Fibroblast of skin of scalp (primary cell): ENCODE results near the gene FANCL. TPM values are rescaled to one million over a fixed set of nuclear protein-coding genes. Genes with fewer than 3 reads are reported as not detected.
"Not testable (repeated sequence)": the region's sequence is repeated elsewhere in the genome, so short reads cannot be mapped to it uniquely, and the experiment has no call there.

Experiments used
- DNase-seq: peaks from one replicate; pipeline ENCODE4 v3.0.0-alpha.2; 2013
- polyA plus RNA-seq, 2 experiments: library from polyadenylated mRNA; unstranded; fragments of 120-200 nt; gene quantifications; one replicate each; pipeline ENCODE4 v1.2.1, GENCODE V29; 2013; ENCODE audit not compliant: insufficient read length in 2 of 2

FANCL gene
- 10.6 TPM for polyA plus RNA-seq (2013, experiment 1 of 2; ENCODE audit: insufficient read length)
- 11.5 TPM for polyA plus RNA-seq (2013, experiment 2 of 2; ENCODE audit: insufficient read length)

GRCh38 chr2:58240670-58241545 is at the start of gene FANCL:
Gene FANCL (minus strand): TSS chr2:58241325. CDS start chr2:58241313, 12 bp downstream.
- DNase-seq, result peak; percentile 88

GRCh38 chr2:58289029-58289428 is 47.9 kb upstream of the FANCL start:
- DNase-seq, result no peak

- no peak for DNase-seq
Measured at GRCh38 chr2:58283931-58284330, 42.8 kb upstream of the FANCL start.

- DNase-seq, result not testable (repeated sequence)
Measured at GRCh38 chr2:58275144-58275543, 34.0 kb upstream of the FANCL start.

- no peak for DNase-seq
Measured at GRCh38 chr2:58271826-58272225, 30.7 kb upstream of the FANCL start.

- DNase-seq, result no peak
Measured at GRCh38 chr2:58268685-58269084, 27.6 kb upstream of the FANCL start.

GRCh38 chr2:58266211-58266610 is 25.1 kb upstream of the FANCL start:
- DNase-seq, result no peak

- no peak for DNase-seq
Measured at GRCh38 chr2:58261209-58261608, 20.1 kb upstream of the FANCL start.

GRCh38 chr2:58258456-58258855 is 17.3 kb upstream of the FANCL start:
- not testable (repeated sequence) for DNase-seq

- not testable (repeated sequence) for DNase-seq
Measured at GRCh38 chr2:58251331-58252201, 10.4 kb upstream of the FANCL start.

GRCh38 chr2:58241546-58241864 is 380 bp upstream of the FANCL start:
- DNase-seq, result no peak

GRCh38 chr2:58239243-58239925 is 1.7 kb downstream of the FANCL start:
- DNase-seq, result no peak

GRCh38 chr2:58237741-58238140 is 3.4 kb downstream of the FANCL start:
- no peak for DNase-seq

GRCh38 chr2:58235984-58236383 is 5.1 kb downstream of the FANCL start:
- DNase-seq, result no peak

GRCh38 chr2:58235170-58235569 is 6.0 kb downstream of the FANCL start:
- DNase-seq, result no peak

- DNase-seq, result no peak
Measured at GRCh38 chr2:58228299-58228698, 12.8 kb downstream of the FANCL start.

GRCh38 chr2:58227171-58227917 is 13.8 kb downstream of the FANCL start:
- no peak for DNase-seq

GRCh38 chr2:58221909-58222308 is 19.2 kb downstream of the FANCL start:
- DNase-seq, result no peak

GRCh38 chr2:58215429-58215828 is 25.7 kb downstream of the FANCL start:
- DNase-seq, result peak; percentile 14

- DNase-seq, result not testable (repeated sequence)
Measured at GRCh38 chr2:58210951-58211568, 30.1 kb downstream of the FANCL start.

- no peak for DNase-seq
Measured at GRCh38 chr2:58207189-58207588, 33.9 kb downstream of the FANCL start.

- DNase-seq, result no peak
Measured at GRCh38 chr2:58206785-58207184, 34.3 kb downstream of the FANCL start.
